Astrocyte (in vitro differentiated cells and primary cell): Measurements from ENCODE around the gene TMEM232.

Experiments used
- CTCF ChIP-seq: IDR thresholded peaks from 2 replicates; pipeline ENCODE4 v1.5.1; 2011; ENCODE audit warnings: low read depth, mild to moderate bottlenecking, inconsistent platforms, low read length, moderate library complexity; ENCODE audit not compliant: insufficient read depth
- EZH2 ChIP-seq: IDR thresholded peaks from 2 replicates; pipeline ENCODE4 v1.6.1; 2012; ENCODE audit warnings: mild to moderate bottlenecking, low read length, inconsistent platforms; ENCODE audit not compliant: insufficient read depth

GRCh38 chr5:110572729-110573128, 153.7 kb downstream of the TMEM232 start:
- no peak for TF ChIP-seq CTCF
- no peak for TF ChIP-seq EZH2
